Neural cell (in vitro differentiated cells): ENCODE data around the gene CNST.

Experiments used
- POLR2AphosphoS5 ChIP-seq: IDR thresholded peaks from 2 replicates; pipeline ENCODE4 v1.6.1; 2012
- TAF1 ChIP-seq: IDR thresholded peaks from 2 replicates; pipeline ENCODE4 v1.6.1; 2012; ENCODE audit warnings: low read depth
- TF ChIP-seq, protein P1 (sequence below): fragments of 450-650 bp; IDR thresholded peaks from 2 replicates; pipeline ENCODE4 v1.5.1; 2014; ENCODE audit warnings: antibody characterized with exemption, mild to moderate bottlenecking, moderate library complexity; ENCODE audit not compliant: poor library complexity, severe bottlenecking

GRCh38 chr1:246617156-246617555, 50.9 kb downstream of the CNST start:
- TF ChIP-seq, protein P1, sequence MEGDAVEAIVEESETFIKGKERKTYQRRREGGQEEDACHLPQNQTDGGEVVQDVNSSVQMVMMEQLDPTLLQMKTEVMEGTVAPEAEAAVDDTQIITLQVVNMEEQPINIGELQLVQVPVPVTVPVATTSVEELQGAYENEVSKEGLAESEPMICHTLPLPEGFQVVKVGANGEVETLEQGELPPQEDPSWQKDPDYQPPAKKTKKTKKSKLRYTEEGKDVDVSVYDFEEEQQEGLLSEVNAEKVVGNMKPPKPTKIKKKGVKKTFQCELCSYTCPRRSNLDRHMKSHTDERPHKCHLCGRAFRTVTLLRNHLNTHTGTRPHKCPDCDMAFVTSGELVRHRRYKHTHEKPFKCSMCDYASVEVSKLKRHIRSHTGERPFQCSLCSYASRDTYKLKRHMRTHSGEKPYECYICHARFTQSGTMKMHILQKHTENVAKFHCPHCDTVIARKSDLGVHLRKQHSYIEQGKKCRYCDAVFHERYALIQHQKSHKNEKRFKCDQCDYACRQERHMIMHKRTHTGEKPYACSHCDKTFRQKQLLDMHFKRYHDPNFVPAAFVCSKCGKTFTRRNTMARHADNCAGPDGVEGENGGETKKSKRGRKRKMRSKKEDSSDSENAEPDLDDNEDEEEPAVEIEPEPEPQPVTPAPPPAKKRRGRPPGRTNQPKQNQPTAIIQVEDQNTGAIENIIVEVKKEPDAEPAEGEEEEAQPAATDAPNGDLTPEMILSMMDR: no peak
- no peak for TF ChIP-seq TAF1
- no peak for TF ChIP-seq POLR2AphosphoS5
